Naive thymus-derived CD8-positive, alpha-beta T cell (primary cell): ENCODE data around the gene PPP1R12C. TPM values are rescaled to one million over a fixed set of nuclear protein-coding genes. Genes with fewer than 3 reads are reported as not detected.

Experiments
- ATAC-seq, 2 donors: fragments of 150-1000 bp; cut with Tn5 transposase in 1 of 2; sonication (Bioruptor Pico), chemical (Tn5 transposase) in 1 of 2; 1 replicate in 1 of 2; 2 replicates in 1 of 2; pipeline ENCODE4 v1.10.0; 2021; ENCODE audit warnings: mild to moderate bottlenecking in 2 of 2, moderate library complexity in 2 of 2
- POLR2A ChIA-PET: fragments of 350-600 bp; sonication (Branson Sonifier 250); formaldehyde crosslinking; loops from one replicate; lab custom pipeline; 2021; ENCODE audit warnings: antibody characterized with exemption; lab: Charles Lee
- DNase-seq, 10 donors: peaks; one replicate each; pipeline versions ENCODE4 v3.0.0 to v3.0.0-alpha.2; 2020 to 2022
- H3K27ac Mint-ChIP-seq, 10 donors: one replicate each; pipeline ENCODE4 v1.8.0; 2020 to 2022; ENCODE audit warnings: mild to moderate bottlenecking in 10 of 10, mixed read lengths in 10 of 10, moderate library complexity in 4 of 10, inconsistent platforms in 1 of 10
- H3K27me3 Mint-ChIP-seq, 5 donors: one replicate each; pipeline ENCODE4 v1.8.0; 2021 to 2022; ENCODE audit warnings: mixed read lengths in 5 of 5
- H3K36me3 Mint-ChIP-seq, 3 donors: one replicate each; pipeline ENCODE4 v1.8.0; 2020 to 2022; ENCODE audit warnings: mixed read lengths in 3 of 3, mild to moderate bottlenecking in 2 of 3, inconsistent platforms in 1 of 3
- H3K4me1 Mint-ChIP-seq, 4 donors: one replicate each; pipeline ENCODE4 v1.8.0; 2021 to 2022; ENCODE audit warnings: mixed read lengths in 4 of 4
- H3K4me3 Mint-ChIP-seq, 10 donors: one replicate each; pipeline ENCODE4 v1.8.0; 2020 to 2022; ENCODE audit warnings: mild to moderate bottlenecking in 10 of 10, mixed read lengths in 10 of 10, moderate library complexity in 6 of 10, inconsistent platforms in 1 of 10
- H3K9me3 Mint-ChIP-seq, 9 donors: one replicate each; pipeline ENCODE4 v1.8.0; 2020 to 2022; ENCODE audit warnings: mixed read lengths in 9 of 9, mild to moderate bottlenecking in 3 of 9, inconsistent platforms in 1 of 9, moderate library complexity in 1 of 9
- polyA plus RNA-seq, 3 donors: library from polyadenylated mRNA; unstranded; fragments of 300-500 nt; fragmentation: Illumina TruSeq; gene quantifications; one replicate each; pipeline ENCODE4 v1.2.3, GENCODE V29; 2021
- total RNA-seq, 8 experiments: library from RNA in 2 of 8; stranded (reverse) in 2 of 8; gene quantifications; one replicate each; pipeline ENCODE4 v1.2.3 and lab custom pipeline; 2021 to 2026

Gene PPP1R12C
- total and polyA plus RNA-seq, 5 experiments from 2014 or later: 2.7 to 141 (median 6.2) TPM

GRCh38 chr19:55091126-55091910 lies 26.1 kb downstream of the PPP1R12C start:
- Mint-ChIP-seq H3K27ac (no peak overlapping the region), H3K4me1 (peaks cover 20 to 31% (median 25%) of the 10 kb centered on the region in 4 donors), H3K4me3 (no peak overlapping the region), H3K27me3 (peaks cover 19 to 33% (median 23%) of the 10 kb centered on the region in 5 donors), H3K36me3 (peaks cover 0 to 35% (median 9%) of the 10 kb centered on the region in 3 donors), H3K9me3 (peaks cover 0 to 2% (median 0%) of the 10 kb centered on the region in 9 donors)
- DNase-seq: peak in 1 of 10 donors; percentile 60
- POLR2A ChIA-PET: interaction anchor here (0.7 kb wide), 1 partner anchor 543 kb away, joined by 5 read pairs; no protein-coding TSS in a partner anchor
- no peak for ATAC-seq

- ATAC-seq: no peak
- peak overlapping the region in 1 of 10 donors; percentile 37 for H3K27ac Mint-ChIP-seq
- H3K9me3 Mint-ChIP-seq: peaks cover 0 to 2% (median 0%) of the 10 kb centered on the region in 9 donors
- peaks cover 0 to 33% (median 9%) of the 10 kb centered on the region in 3 donors for H3K36me3 Mint-ChIP-seq
- DNase-seq: peak in 1 of 10 donors; percentile 55
- peaks cover 20 to 31% (median 27%) of the 10 kb centered on the region in 4 donors for H3K4me1 Mint-ChIP-seq
- H3K27me3 Mint-ChIP-seq: peaks cover 22 to 38% (median 27%) of the 10 kb centered on the region in 5 donors
- no peak overlapping the region for H3K4me3 Mint-ChIP-seq
- POLR2A ChIA-PET: interaction anchor here (0.7 kb wide), 1 partner anchor 544 kb away, joined by 5 read pairs; no protein-coding TSS in a partner anchor
Observed at GRCh38 chr19:55090564-55090963, 26.9 kb downstream of the PPP1R12C start.

DNA sequence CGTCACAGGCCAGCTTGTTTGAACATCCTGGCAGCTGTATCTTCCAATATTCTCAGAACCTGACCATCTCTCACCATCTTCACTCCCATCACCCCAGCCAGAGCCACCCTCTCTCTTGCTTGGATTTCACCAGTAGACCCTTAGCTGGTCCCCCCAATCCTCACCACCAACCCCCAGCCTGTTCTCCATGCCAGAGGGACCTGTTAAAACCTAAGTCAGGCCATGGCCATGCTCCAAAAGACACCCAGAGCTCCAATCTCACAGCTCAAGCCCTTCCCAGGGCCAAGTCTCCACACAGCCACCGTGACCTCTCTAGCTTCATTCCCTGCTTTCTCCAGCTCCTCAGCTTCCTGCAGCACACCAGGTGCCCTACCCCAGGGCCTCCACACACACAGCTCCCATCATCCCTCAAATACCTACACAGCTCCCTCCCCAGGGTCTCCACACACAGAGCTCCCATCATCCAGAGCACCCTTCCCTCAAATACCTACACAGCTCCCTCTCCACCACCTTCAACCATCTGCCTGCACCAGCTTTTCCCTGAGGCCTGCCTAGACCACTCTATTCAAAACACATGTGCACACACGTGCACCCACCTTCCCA lies 28.0 kb downstream of the PPP1R12C start:
- ATAC-seq (no peak), DNase-seq (no peak)
- Mint-ChIP-seq H3K27me3 (peaks cover 24 to 49% (median 31%) of the 10 kb centered on the region in 5 donors), H3K27ac (peak overlapping the region in 4 of 10 donors; percentile 46 to 55 (median 52)), H3K4me3 (peak overlapping the region in 5 of 10 donors; percentile 7 to 67 (median 21)), H3K4me1 (peaks cover 20 to 31% (median 27%) of the 10 kb centered on the region in 4 donors), H3K9me3 (peaks cover 0 to 2% (median 0%) of the 10 kb centered on the region in 9 donors), H3K36me3 (peaks cover 0 to 25% (median 6%) of the 10 kb centered on the region in 3 donors)
- POLR2A ChIA-PET: interaction anchor here (0.6 kb wide), 1 partner anchor 186 kb away, joined by 3 read pairs; no protein-coding TSS in a partner anchor

- peaks cover 0 to 2% (median 0%) of the 10 kb centered on the region in 9 donors for H3K9me3 Mint-ChIP-seq
- ATAC-seq (peak in 1 of 2 donors; percentile 61), DNase-seq (peak; percentile 54 to 87 (median 71))
- POLR2A ChIA-PET: no interaction called here
- peak overlapping the region in 3 of 10 donors; percentile 40 to 62 (median 46) for H3K27ac Mint-ChIP-seq
- H3K4me1 Mint-ChIP-seq: peaks cover 22 to 31% (median 27%) of the 10 kb centered on the region in 4 donors
- peaks cover 30 to 56% (median 36%) of the 10 kb centered on the region in 5 donors for H3K27me3 Mint-ChIP-seq
- peak overlapping the region; percentile 45 to 84 (median 75) for H3K4me3 Mint-ChIP-seq
- H3K36me3 Mint-ChIP-seq: peaks cover 0 to 27% (median 6%) of the 10 kb centered on the region in 3 donors
Observed at GRCh38 chr19:55088543-55089341, 28.7 kb downstream of the PPP1R12C start.

GRCh38 chr19:55088021-55088451 lies 29.4 kb downstream of the PPP1R12C start:
- ATAC-seq: no peak
- POLR2A ChIA-PET: no interaction called here
- Mint-ChIP-seq H3K27ac (peak overlapping the region in 2 of 10 donors; percentile 46 to 48), H3K27me3 (peaks cover 32 to 64% (median 38%) of the 10 kb centered on the region in 5 donors), H3K36me3 (peaks cover 0 to 27% (median 6%) of the 10 kb centered on the region in 3 donors), H3K4me1 (peaks cover 22 to 31% (median 27%) of the 10 kb centered on the region in 4 donors), H3K4me3 (peak overlapping the region; percentile 45 to 84 (median 75)), H3K9me3 (peaks cover 0 to 2% (median 0%) of the 10 kb centered on the region in 9 donors)
- DNase-seq: no peak

- ATAC-seq (no peak), DNase-seq (no peak)
- Mint-ChIP-seq H3K9me3 (peaks cover 0 to 2% (median 0%) of the 10 kb centered on the region in 9 donors), H3K4me1 (peaks cover 23 to 32% (median 28%) of the 10 kb centered on the region in 4 donors), H3K36me3 (peaks cover 0 to 27% (median 6%) of the 10 kb centered on the region in 3 donors), H3K27me3 (peaks cover 35 to 69% (median 43%) of the 10 kb centered on the region in 5 donors), H3K4me3 (peak overlapping the region; percentile 57 to 81 (median 70)), H3K27ac (peak overlapping the region in 2 of 10 donors; percentile 5 to 19)
- POLR2A ChIA-PET: no interaction called here
Observed at GRCh38 chr19:55087542-55087901, 29.9 kb downstream of the PPP1R12C start.

DNA sequence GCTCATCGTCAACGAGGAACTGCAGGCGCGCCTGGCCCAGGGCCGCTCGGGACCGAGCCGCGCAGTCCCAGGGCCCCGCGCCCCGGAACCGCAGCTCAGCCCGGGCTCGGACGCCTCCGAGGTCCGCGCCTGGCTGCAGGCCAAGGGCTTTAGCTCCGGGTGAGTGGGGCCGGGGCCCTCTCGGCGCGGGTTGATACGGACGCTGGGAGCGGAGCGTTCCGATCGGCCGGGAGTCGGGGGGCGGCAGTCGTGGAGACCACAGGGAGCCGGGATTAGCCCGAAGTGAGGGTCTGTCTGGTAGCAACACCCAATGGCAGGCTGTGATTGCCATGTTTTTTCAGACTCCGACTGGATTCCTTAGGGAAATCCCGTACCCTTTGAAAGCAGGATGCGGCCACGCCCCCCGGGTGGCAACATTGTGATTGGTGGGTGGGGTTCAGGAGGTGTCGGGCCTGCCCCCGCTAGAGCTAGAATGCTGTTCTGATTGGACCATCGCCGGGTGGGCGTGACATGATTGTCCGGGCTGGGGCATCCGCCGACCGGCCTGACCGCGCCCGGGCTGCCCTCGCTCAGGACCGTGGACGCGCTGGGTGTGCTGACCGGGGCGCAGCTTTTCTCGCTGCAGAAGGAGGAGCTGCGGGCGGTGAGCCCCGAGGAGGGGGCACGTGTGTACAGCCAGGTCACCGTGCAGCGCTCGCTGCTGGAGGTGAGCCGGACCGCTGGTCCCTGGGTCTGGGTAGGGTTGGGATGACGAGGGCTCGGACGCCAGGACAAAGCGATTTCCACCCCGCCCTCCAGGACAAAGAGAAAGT lies 30.5 kb downstream of the PPP1R12C start:
- Mint-ChIP-seq H3K4me1 (peaks cover 27 to 38% (median 31%) of the 10 kb centered on the region in 4 donors), H3K4me3 (peak overlapping the region; percentile 57 to 81 (median 70)), H3K36me3 (peaks cover 0 to 27% (median 6%) of the 10 kb centered on the region in 3 donors), H3K27me3 (peaks cover 36 to 75% (median 45%) of the 10 kb centered on the region in 5 donors), H3K9me3 (peaks cover 0 to 2% (median 0%) of the 10 kb centered on the region in 9 donors), H3K27ac (peak overlapping the region in 1 of 10 donors; percentile 34)
- ATAC-seq (peak; percentile 58), DNase-seq (peak in 8 of 10 donors; percentile 24 to 78 (median 38))
- POLR2A ChIA-PET: interaction anchor here (1.0 kb wide), 1 partner anchor 519 kb away, joined by 3 read pairs; no protein-coding TSS in a partner anchor

GRCh38 chr19:55085923-55086715 lies 31.3 kb downstream of the PPP1R12C start:
- no peak for ATAC-seq

GRCh38 chr19:55084416-55084815 lies 33.0 kb downstream of the PPP1R12C start:
- peak overlapping the region in 2 of 10 donors; percentile 20 to 22 for H3K4me3 Mint-ChIP-seq
- H3K4me1 Mint-ChIP-seq: peaks cover 28 to 54% (median 47%) of the 10 kb centered on the region in 4 donors
- peaks cover 0 to 3% (median 0%) of the 10 kb centered on the region in 9 donors for H3K9me3 Mint-ChIP-seq
- no peak for ATAC-seq
- H3K27me3 Mint-ChIP-seq: peaks cover 32 to 83% (median 50%) of the 10 kb centered on the region in 5 donors
- H3K36me3 Mint-ChIP-seq: peaks cover 0 to 12% (median 0%) of the 10 kb centered on the region in 3 donors
- no peak overlapping the region for H3K27ac Mint-ChIP-seq
- POLR2A ChIA-PET: interaction anchor here (1.5 kb wide), 1 partner anchor 14 kb away, joined by 3 read pairs; no protein-coding TSS in a partner anchor
- DNase-seq: peak in 1 of 10 donors; percentile 40

More at GRCh38 chr19:55085923-55086715, 31.3 kb downstream of the PPP1R12C start:
- Mint-ChIP-seq H3K4me3 (peak overlapping the region in 7 of 10 donors; percentile 22 to 56 (median 36)), H3K36me3 (peaks cover 0 to 27% (median 6%) of the 10 kb centered on the region in 3 donors), H3K9me3 (peaks cover 0 to 2% (median 0%) of the 10 kb centered on the region in 9 donors), H3K27me3 (peaks cover 36 to 75% (median 45%) of the 10 kb centered on the region in 5 donors), H3K27ac (no peak overlapping the region), H3K4me1 (peaks cover 27 to 46% (median 37%) of the 10 kb centered on the region in 4 donors)
- POLR2A ChIA-PET: interaction anchor here (0.6 to 1.0 kb wide), 3 partner anchors 24 to 520 kb away, joined by 3 to 4 read pairs (median 3); no protein-coding TSS in a partner anchor
- DNase-seq: peak in 1 of 10 donors; percentile 56
